Naive thymus-derived CD4-positive, alpha-beta T cell (primary cell): ENCODE results near the gene BDNF. TPM values are rescaled to one million over a fixed set of nuclear protein-coding genes. Genes with fewer than 3 reads are reported as not detected.
A peak's percentile ranks its signal among the peaks of the same experiment; 100 is the strongest.

ENCODE experiments used
- ATAC-seq: fragments of 150-1000 bp; cut with Tn5 transposase; 2 replicates; pipeline ENCODE4 v1.10.0; 2021; ENCODE audit warnings: mild to moderate bottlenecking, moderate library complexity
- CTCF ChIA-PET: fragments of 350-600 bp; sonication (Branson Sonifier 250); formaldehyde crosslinking; loops from one replicate; lab custom pipeline; 2021; ENCODE audit warnings: antibody characterized with exemption; lab: Charles Lee
- POLR2A ChIA-PET: fragments of 350-600 bp; sonication (Branson Sonifier 250); formaldehyde crosslinking; loops from one replicate; lab custom pipeline; 2021; ENCODE audit warnings: antibody characterized with exemption, inconsistent platforms; lab: Charles Lee
- DNase-seq, 9 donors: peaks; one replicate each; pipeline versions ENCODE4 v3.0.0 to v3.0.0-alpha.2; 2020 to 2022; ENCODE audit warnings: mixed read lengths in 1 of 9
- H3K27ac ChIP-seq: one replicate; pipeline ENCODE4 v1.7.0; 2013; ENCODE audit warnings: mild to moderate bottlenecking, low read depth, low read length, moderate library complexity
- H3K27me3 ChIP-seq, 2 donors: one replicate each; pipeline ENCODE4 v1.7.0; 2013; ENCODE audit warnings: low read length in 2 of 2, mild to moderate bottlenecking in 2 of 2, moderate library complexity in 2 of 2; ENCODE audit not compliant: control insufficient read depth in 2 of 2, insufficient read depth in 2 of 2
- H3K36me3 ChIP-seq, 3 experiments: 1 replicate in 2 of 3; 2 replicates in 1 of 3; pipeline ENCODE4 v1.7.0; 2013; ENCODE audit warnings: low read length in 3 of 3, mild to moderate bottlenecking in 3 of 3, moderate library complexity in 1 of 3; ENCODE audit not compliant: insufficient read depth in 3 of 3, control insufficient read depth in 2 of 3
- H3K4me1 ChIP-seq, 2 donors: one replicate each; pipeline ENCODE4 v1.7.0; 2013; ENCODE audit warnings: low read length in 2 of 2, mild to moderate bottlenecking in 2 of 2, moderate library complexity in 1 of 2; ENCODE audit not compliant: control insufficient read depth in 2 of 2, insufficient read depth in 2 of 2
- H3K4me3 ChIP-seq: 2 replicates; pipeline ENCODE4 v1.7.0; 2013; ENCODE audit warnings: mild to moderate bottlenecking, low read length
- H3K9me3 ChIP-seq, 3 experiments: 1 replicate in 2 of 3; 2 replicates in 1 of 3; pipeline ENCODE4 v1.7.0; 2013; ENCODE audit warnings: low read length in 3 of 3; ENCODE audit not compliant: control insufficient read depth in 2 of 3
- H3K27ac Mint-ChIP-seq, 9 donors: one replicate each; pipeline ENCODE4 v1.8.0; 2020 to 2022; ENCODE audit warnings: mixed read lengths in 9 of 9, mild to moderate bottlenecking in 8 of 9, moderate library complexity in 5 of 9, inconsistent platforms in 2 of 9
- H3K27me3 Mint-ChIP-seq, 5 donors: one replicate each; pipeline ENCODE4 v1.8.0; 2021 to 2022; ENCODE audit warnings: mixed read lengths in 5 of 5, mild to moderate bottlenecking in 1 of 5
- H3K36me3 Mint-ChIP-seq, 5 donors: one replicate each; pipeline ENCODE4 v1.8.0; 2020 to 2022; ENCODE audit warnings: mixed read lengths in 5 of 5, mild to moderate bottlenecking in 3 of 5, inconsistent platforms in 1 of 5
- H3K4me1 Mint-ChIP-seq, 7 donors: one replicate each; pipeline ENCODE4 v1.8.0; 2020 to 2022; ENCODE audit warnings: mixed read lengths in 7 of 7, mild to moderate bottlenecking in 3 of 7, inconsistent platforms in 1 of 7
- H3K4me3 Mint-ChIP-seq, 10 donors: one replicate each; pipeline ENCODE4 v1.8.0; 2020 to 2022; ENCODE audit warnings: mild to moderate bottlenecking in 10 of 10, mixed read lengths in 10 of 10, moderate library complexity in 6 of 10, inconsistent platforms in 2 of 10
- H3K9me3 Mint-ChIP-seq, 11 donors: one replicate each; pipeline ENCODE4 v1.8.0; 2020 to 2022; ENCODE audit warnings: mixed read lengths in 11 of 11, mild to moderate bottlenecking in 4 of 11, inconsistent platforms in 1 of 11, moderate library complexity in 1 of 11
- intact Hi-C, 2 donors: fragments of 100-400 bp; cut with micrococcal nuclease; formaldehyde crosslinking; loops; one replicate each; pipeline ENCODE4 v1.15.1; 2023
- polyA plus RNA-seq, 2 donors: library from polyadenylated mRNA; unstranded; fragments of 300-500 nt; fragmentation: Illumina TruSeq; gene quantifications; one replicate each; pipeline ENCODE4 v1.2.3, GENCODE V29; 2021
- total RNA-seq, 6 experiments: library from RNA in 5 of 6; stranded (reverse) in 5 of 6; gene quantifications; 1 replicate in 5 of 6; 2 replicates in 1 of 6; pipeline ENCODE4 v1.2.3 and lab custom pipeline; 2021 to 2026

Gene BDNF
- total and polyA plus RNA-seq, 7 experiments from 2014 or later = not detected

- ATAC-seq = no peak
Observed at GRCh38 chr11:27651711-27652110, 48.5 kb downstream of the BDNF start.

GRCh38 chr11:27650988-27651387, 49.3 kb downstream of the BDNF start:
- no peak overlapping the region for H3K27ac ChIP-seq
- ATAC-seq (no peak), DNase-seq (no peak)
- Mint-ChIP-seq H3K36me3 (peaks cover 0 to 20% (median 0%) of the 10 kb centered on the region in 5 donors), H3K9me3 (peaks cover 0 to 4% (median 0%) of the 10 kb centered on the region in 11 donors), H3K4me1 (no peaks in the 10 kb centered on the region), H3K4me3 (no peak overlapping the region), H3K27me3 (no peaks in the 10 kb centered on the region), H3K27ac (no peak overlapping the region)
- no peaks in the 10 kb centered on the region for H3K36me3 ChIP-seq
- H3K9me3 ChIP-seq = no peaks in the 10 kb centered on the region
- H3K4me3 ChIP-seq = no peak overlapping the region
- no peaks in the 10 kb centered on the region for H3K27me3 ChIP-seq
- ChIA-PET CTCF (no interaction called here), POLR2A (no interaction called here)
- no peaks in the 10 kb centered on the region for H3K4me1 ChIP-seq
- intact Hi-C loops = no loop called here

More at GRCh38 chr11:27651711-27652110, 48.5 kb downstream of the BDNF start:
- H3K4me1 ChIP-seq = no peaks in the 10 kb centered on the region
- no peak overlapping the region for H3K27ac ChIP-seq
- no peaks in the 10 kb centered on the region for H3K9me3 ChIP-seq
- no peaks in the 10 kb centered on the region for H3K4me1 Mint-ChIP-seq
- H3K4me3 Mint-ChIP-seq = no peak overlapping the region
- peaks cover 0 to 4% (median 0%) of the 10 kb centered on the region in 11 donors for H3K9me3 Mint-ChIP-seq
- no peak overlapping the region for H3K4me3 ChIP-seq
- peaks cover 0 to 22% (median 2%) of the 10 kb centered on the region in 5 donors for H3K36me3 Mint-ChIP-seq
- H3K27me3 ChIP-seq = no peaks in the 10 kb centered on the region
- H3K27ac Mint-ChIP-seq = no peak overlapping the region
- no peaks in the 10 kb centered on the region for H3K36me3 ChIP-seq
- ChIA-PET POLR2A (no interaction called here), CTCF (no interaction called here)
- no peaks in the 10 kb centered on the region for H3K27me3 Mint-ChIP-seq
- intact Hi-C loops = no loop called here
- no peak for DNase-seq

GRCh38 chr11:27649800-27650199, 50.5 kb downstream of the BDNF start:
- ChIA-PET CTCF (no interaction called here), POLR2A (no interaction called here)
- ATAC-seq (no peak), DNase-seq (no peak)
- H3K36me3 ChIP-seq = no peaks in the 10 kb centered on the region
- Mint-ChIP-seq H3K4me3 (no peak overlapping the region), H3K4me1 (no peaks in the 10 kb centered on the region), H3K27ac (no peak overlapping the region), H3K9me3 (peaks cover 0 to 7% (median 0%) of the 10 kb centered on the region in 11 donors), H3K36me3 (peaks cover 0 to 23% (median 6%) of the 10 kb centered on the region in 5 donors), H3K27me3 (no peaks in the 10 kb centered on the region)
- H3K4me3 ChIP-seq = no peak overlapping the region
- intact Hi-C loops = no loop called here
- no peaks in the 10 kb centered on the region for H3K9me3 ChIP-seq
- H3K27me3 ChIP-seq = no peaks in the 10 kb centered on the region
- H3K4me1 ChIP-seq = no peaks in the 10 kb centered on the region
- no peak overlapping the region for H3K27ac ChIP-seq

GRCh38 chr11:27648840-27649239, 51.4 kb downstream of the BDNF start:
- ChIA-PET POLR2A (no interaction called here), CTCF (no interaction called here)
- intact Hi-C loops = no loop called here
- ATAC-seq = no peak
- Histone ChIP-seq H3K4me1 (no peaks in the 10 kb centered on the region), H3K27ac (no peak overlapping the region), H3K27me3 (no peaks in the 10 kb centered on the region), H3K4me3 (no peak overlapping the region), H3K9me3 (no peaks in the 10 kb centered on the region), H3K36me3 (no peaks in the 10 kb centered on the region)
- no peaks in the 10 kb centered on the region for H3K27me3 Mint-ChIP-seq
- H3K9me3 Mint-ChIP-seq = peaks cover 0 to 7% (median 0%) of the 10 kb centered on the region in 11 donors
- no peak overlapping the region for H3K4me3 Mint-ChIP-seq
- no peak overlapping the region for H3K27ac Mint-ChIP-seq
- H3K4me1 Mint-ChIP-seq = no peaks in the 10 kb centered on the region
- H3K36me3 Mint-ChIP-seq = peaks cover 0 to 23% (median 6%) of the 10 kb centered on the region in 5 donors
- DNase-seq = no peak

GRCh38 chr11:27646051-27646818, 54.0 kb downstream of the BDNF start:
- DNase-seq (no peak), ATAC-seq (no peak)
- Mint-ChIP-seq H3K27me3 (no peaks in the 10 kb centered on the region), H3K4me1 (no peaks in the 10 kb centered on the region), H3K9me3 (peaks cover 0 to 7% (median 0%) of the 10 kb centered on the region in 11 donors), H3K36me3 (peaks cover 0 to 44% (median 15%) of the 10 kb centered on the region in 5 donors), H3K27ac (no peak overlapping the region), H3K4me3 (no peak overlapping the region)
- no peaks in the 10 kb centered on the region for H3K36me3 ChIP-seq
- no peak overlapping the region for H3K4me3 ChIP-seq
- ChIA-PET CTCF (no interaction called here), POLR2A (no interaction called here)
- no peaks in the 10 kb centered on the region for H3K9me3 ChIP-seq
- intact Hi-C loops = no loop called here
- no peak overlapping the region for H3K27ac ChIP-seq
- no peaks in the 10 kb centered on the region for H3K27me3 ChIP-seq
- no peaks in the 10 kb centered on the region for H3K4me1 ChIP-seq

- Mint-ChIP-seq H3K4me3 (no peak overlapping the region), H3K27ac (peak overlapping the region in 1 of 9 donors; percentile 21), H3K4me1 (no peaks in the 10 kb centered on the region), H3K36me3 (peaks cover 0 to 45% (median 18%) of the 10 kb centered on the region in 5 donors), H3K9me3 (peaks cover 0 to 7% (median 0%) of the 10 kb centered on the region in 11 donors), H3K27me3 (no peaks in the 10 kb centered on the region)
- DNase-seq = no peak
- ChIA-PET POLR2A (no interaction called here), CTCF (no interaction called here)
- Histone ChIP-seq H3K36me3 (no peaks in the 10 kb centered on the region), H3K9me3 (no peaks in the 10 kb centered on the region), H3K4me1 (no peaks in the 10 kb centered on the region), H3K27me3 (no peaks in the 10 kb centered on the region), H3K27ac (no peak overlapping the region), H3K4me3 (no peak overlapping the region)
- no peak for ATAC-seq
- intact Hi-C loops = no loop called here
Observed at GRCh38 chr11:27642954-27643353, 57.3 kb downstream of the BDNF start.

- H3K27ac Mint-ChIP-seq = no peak overlapping the region
Observed at GRCh38 chr11:27640954-27641353, 59.3 kb downstream of the BDNF start.

More at GRCh38 chr11:27640954-27641353, 59.3 kb downstream of the BDNF start:
- Histone ChIP-seq H3K27ac (no peak overlapping the region), H3K4me3 (no peak overlapping the region), H3K27me3 (no peaks in the 10 kb centered on the region), H3K4me1 (no peaks in the 10 kb centered on the region), H3K36me3 (no peaks in the 10 kb centered on the region), H3K9me3 (no peaks in the 10 kb centered on the region)
- intact Hi-C loops = no loop called here
- ChIA-PET POLR2A (no interaction called here), CTCF (no interaction called here)
- H3K4me3 Mint-ChIP-seq = no peak overlapping the region
- ATAC-seq = no peak
- peaks cover 0 to 45% (median 31%) of the 10 kb centered on the region in 5 donors for H3K36me3 Mint-ChIP-seq
- no peaks in the 10 kb centered on the region for H3K27me3 Mint-ChIP-seq
- peaks cover 0 to 9% (median under 1%) of the 10 kb centered on the region in 11 donors for H3K9me3 Mint-ChIP-seq
- no peaks in the 10 kb centered on the region for H3K4me1 Mint-ChIP-seq
- DNase-seq = no peak
